Measurements from ENCODE around the gene IRF2.

The IRF2 gene

DNA sequence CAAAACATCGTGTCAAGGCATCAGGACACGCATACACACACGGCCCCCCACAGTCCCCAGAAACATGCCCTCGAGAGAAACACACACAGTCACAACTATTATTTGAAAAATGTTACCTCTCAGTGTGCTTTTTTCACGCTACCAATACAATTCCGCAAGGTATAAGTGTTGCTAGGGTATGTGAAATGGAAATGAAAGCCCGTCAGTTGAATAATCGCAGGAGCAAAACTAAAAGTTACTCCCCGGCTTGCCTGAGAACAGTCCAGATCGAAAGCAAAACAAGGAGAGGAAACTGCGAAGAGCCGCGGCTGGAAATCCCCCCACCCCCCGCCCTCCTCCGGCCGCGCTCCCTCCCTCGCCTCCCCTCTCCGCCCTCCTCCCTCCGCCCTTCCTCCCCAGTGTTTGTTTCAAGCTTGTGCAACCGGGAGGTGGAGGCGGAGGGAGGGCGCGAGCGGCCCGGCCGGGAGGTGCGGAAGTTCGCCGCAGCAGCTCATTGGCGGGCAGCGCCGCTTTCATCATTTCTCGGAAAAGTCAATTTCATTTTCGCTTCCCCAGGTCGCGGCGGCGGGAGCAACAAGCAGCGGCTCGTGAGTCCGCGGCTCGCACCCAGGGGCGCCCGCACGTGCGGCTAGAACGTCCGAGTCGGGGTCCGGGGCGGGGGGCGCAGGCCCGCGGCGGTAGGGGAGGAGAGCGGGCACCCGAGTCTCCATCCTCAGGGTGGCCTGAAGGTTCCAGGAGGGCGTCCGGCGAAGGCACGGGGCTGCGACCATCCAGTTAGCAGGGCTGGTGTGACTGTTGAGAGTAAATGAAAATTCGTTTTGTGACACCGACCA is at the start of gene IRF2:
IRF2 (minus strand) TSS at position 288 of the 833 bp plus-strand sequence. CDS start 45,486 bp downstream, outside the sequence.
- DNase-seq (ENCODE audit: low spot score) = peak; percentile 80
- no peak for FAIRE-seq

DNA sequence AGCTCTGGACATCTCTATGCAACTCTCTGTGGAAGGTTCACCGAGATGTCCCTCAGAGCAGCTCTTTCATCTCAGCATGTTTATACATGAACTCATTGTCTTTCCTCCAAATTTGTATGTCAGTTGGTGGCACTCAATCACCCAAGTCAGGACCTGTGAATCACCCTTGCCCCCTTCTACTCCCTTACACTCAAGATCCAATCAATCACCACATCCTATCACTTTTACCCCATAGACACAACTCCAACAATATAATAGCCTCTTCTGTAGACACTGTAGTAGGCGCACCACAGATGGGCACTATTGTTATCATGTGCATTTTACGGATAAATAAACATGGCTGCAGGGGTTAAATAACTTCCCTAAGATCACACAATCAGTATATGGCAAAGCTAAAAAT is 41.3 kb upstream of the IRF2 start:
- DNase-seq (ENCODE audit: low spot score) (no peak), FAIRE-seq (no peak)

DNA sequence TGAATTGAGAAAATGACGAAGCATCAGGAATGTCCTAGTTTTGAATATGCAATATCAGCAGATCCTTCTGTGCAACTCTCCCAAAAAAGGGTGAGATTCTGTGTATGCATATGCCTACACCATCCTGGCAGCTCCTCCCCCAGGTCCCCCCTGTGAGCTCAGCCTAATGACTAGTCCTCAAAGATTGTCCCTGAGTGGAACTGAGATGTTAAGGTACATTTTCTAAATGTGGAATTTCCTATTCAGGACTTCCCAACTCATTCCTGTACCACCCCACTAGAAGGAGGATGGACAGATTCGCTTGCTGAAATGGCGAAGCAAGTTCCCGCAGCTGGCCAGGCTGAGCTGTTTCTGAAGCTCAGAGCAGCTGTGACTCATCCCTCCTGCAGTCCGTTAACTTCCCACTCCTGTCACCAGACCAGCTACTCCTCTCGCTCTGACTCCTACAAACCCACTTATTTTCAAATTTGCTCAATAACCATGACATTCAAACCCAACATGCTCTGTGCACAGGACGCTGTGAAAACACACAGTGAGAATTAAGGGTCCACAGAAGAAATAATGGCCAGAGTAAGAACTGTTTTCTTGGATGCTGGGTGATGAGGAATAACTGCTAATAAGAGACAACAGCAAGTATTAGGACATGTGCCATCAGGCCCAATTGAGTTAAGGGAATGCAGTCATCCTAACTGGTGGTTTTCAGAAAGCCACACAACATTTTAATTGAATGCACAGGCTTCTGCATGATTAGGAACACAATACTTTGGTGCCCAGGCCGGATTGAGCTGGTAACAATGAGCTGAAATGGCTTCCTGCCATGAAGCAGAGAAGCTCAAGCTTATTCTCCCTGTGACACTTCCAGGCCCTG is 40.0 kb upstream of the IRF2 start:
- FAIRE-seq (peak; percentile 20), DNase-seq (ENCODE audit: low spot score) (peak; percentile 57)

DNA sequence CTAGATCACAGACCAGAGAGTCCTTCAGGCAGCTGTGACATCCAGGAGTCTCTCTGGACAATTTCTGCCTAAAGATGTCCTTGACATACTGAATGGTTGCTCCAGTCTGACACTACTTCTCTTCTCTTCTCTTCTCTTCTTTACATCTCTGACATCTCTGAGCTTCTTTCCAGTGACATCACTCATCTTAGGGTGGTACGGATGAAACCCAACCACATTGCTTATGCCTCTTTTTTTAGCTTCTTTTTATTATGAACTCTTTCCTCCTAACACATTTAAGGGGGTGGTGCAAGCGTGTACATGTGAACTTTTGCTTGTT is 39.4 kb upstream of the IRF2 start:
- FAIRE-seq (no peak), DNase-seq (ENCODE audit: low spot score) (no peak)

DNA sequence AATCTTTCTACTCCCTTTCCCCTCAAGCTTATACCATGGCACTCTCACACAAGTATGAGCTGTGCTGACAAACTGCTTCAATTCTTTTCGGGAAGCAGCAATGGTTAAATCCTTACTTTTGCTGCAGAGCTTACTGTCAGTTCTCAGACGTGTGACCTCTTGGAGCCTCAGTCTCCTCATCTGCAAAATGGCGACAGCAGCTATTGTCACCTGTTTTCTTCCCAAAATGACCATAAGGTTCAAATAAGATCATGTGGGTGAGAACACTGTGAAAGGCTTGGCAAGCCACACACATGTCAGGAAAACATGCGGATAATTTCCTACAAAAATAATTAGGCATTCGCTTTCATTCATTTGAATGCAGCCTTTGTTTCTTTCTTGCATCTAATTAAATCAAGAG is 36.8 kb upstream of the IRF2 start:
- no peak for FAIRE-seq

DNA sequence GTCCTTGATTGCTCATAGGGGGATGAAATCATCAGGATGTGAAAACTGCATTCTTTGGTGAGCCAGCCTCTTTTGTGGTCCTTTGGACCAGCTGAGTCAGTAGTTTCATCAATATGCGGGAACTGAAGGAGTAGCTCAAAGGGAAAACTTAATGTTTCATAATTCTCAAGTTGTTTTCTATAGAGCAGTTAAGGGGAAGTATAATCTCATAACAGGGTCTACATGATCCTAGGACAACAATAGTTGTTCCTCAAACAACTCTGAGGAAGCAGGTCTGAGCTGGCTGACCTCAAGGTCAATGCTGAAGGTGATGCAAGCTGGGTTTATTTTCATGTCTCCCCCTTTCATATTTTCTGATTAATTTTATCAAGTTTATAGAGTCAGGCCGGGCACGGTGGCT is 36.1 kb upstream of the IRF2 start:
- DNase-seq (ENCODE audit: low spot score) (no peak), FAIRE-seq (no peak)

More for the DNA sequence above, 36.8 kb upstream of the IRF2 start:
- no peak for DNase-seq (ENCODE audit: low spot score)

DNA sequence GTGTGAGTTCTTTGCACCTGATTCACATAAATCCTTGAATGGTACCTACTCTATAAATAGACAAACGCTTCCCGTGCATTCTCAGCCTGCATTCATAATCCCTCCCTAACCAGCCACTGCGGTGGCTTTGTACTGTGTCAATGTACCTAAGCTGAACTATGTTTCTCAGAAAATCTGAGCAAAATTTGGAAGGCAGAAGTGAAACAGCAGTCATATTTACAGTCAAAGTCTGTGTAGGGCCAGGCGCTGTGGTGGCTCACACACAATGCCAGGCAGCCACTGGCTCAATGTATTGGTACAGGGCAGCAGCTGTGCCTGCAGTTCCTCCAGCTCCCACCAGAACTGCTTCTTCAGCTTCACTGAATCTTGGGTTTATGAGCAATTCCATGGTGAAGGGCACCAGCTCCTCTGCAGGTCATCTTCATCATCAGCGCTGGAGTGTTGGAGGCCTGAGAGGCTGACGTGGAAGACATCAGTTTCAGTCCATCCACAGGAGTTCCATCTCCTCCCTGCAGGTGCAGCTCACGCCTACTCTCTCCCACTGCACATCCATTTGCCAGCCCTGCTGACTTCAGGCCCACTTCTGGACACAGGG is 32.3 kb upstream of the IRF2 start:
- FAIRE-seq (no peak), DNase-seq (ENCODE audit: low spot score) (no peak)

DNA sequence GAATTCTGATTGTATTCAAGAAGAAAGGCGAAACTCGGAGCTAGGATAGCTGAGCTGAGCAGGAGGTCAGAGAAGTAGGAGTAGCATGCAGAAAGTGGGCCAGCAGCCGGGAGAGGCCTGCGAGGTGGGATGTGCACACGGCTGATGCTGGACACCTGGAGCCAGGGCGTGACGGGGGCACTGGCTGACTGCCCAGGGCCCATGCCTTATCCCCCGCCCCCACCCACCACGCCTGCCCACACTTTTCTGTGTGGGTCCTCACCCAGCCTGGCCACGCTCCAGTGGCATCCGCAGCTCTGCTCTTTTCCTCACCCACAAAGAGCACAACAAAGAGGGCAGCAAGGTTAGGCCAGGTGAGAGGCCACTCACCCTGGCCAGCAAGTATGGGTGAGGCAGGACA is 30.0 kb upstream of the IRF2 start:
- DNase-seq (ENCODE audit: low spot score) (no peak), FAIRE-seq (no peak)

DNA sequence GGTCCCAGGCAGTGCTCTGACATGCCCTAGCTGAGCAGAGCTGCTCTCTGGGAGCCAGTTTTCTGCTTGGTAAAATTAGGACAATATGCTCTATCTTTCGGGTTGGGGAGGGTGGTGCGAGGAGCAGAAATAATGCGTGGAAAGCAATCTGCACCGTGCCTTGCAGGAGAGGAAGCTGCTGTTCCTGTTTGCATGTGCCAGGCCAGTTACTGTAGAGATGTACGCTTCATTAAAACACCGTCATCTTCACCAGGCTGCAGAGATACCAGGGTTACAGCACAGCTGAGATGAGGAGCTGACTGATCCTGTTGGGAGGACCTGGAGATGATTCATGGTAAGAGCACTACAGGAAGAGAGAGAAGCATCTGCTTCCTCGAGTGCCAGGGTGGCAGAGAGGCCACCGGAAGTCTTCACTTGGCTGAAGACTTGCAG is 29.5 kb upstream of the IRF2 start:
- no peak for DNase-seq (ENCODE audit: low spot score)
- no peak for FAIRE-seq

DNA sequence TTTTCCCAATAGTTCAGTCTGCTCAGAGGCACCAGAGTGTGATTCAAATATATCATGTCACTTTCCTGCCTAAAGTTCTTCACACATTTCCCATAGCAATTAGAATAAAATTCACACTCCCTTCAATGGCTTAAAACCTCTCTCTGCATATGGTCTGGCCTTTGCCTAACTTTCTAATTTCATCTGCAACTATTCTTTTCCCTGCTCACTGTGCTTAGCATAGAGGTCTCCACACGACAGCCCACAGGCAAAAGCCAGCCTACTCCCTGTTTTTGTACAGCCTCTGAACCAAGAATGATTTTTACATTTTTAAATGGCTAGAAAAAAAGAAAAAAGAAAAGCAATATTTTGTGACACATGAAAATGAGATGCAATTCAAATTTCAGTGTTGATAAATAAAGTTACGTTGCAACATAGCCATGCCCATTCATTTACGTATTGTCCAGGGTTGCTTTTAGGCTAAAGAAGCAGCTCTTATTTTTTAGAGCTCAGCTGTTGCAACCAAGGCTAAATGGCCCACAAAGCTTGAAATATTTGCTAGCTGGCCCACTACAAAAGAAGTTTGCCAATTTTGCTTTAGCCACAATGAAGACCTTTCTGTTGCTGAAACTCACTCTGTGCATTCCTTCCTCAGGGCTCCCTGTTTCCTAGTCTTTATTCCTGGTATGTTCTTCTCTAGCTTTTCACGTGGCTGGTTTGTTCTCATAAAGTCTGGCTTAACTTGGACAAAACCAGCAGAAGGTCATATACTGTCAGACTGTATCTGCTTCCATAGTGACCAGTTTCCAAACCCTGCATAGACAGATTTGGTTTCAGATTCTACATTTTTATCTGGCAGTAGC is 26.6 kb upstream of the IRF2 start:
- no peak for DNase-seq (ENCODE audit: low spot score)
- no peak for FAIRE-seq

DNA sequence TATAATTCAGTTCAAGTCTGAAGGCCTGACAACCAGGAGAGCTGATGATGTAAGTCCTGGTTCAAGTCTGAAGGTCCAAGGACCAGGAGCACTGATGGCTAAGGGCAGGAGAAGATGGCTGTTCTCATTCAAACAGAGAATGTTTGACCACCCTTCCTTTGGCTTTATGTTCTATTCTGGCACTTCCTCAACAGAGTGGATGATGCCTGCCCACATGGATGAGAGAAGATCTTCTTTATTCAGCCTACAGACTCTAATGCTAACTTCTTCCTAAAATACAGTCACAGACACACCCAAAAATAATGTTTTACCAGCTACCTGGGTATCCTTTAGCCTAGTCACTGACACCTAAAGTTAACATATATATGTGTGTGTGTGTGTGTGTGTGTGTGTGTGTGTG is 25.6 kb upstream of the IRF2 start:
- FAIRE-seq (no peak), DNase-seq (ENCODE audit: low spot score) (no peak)

DNA sequence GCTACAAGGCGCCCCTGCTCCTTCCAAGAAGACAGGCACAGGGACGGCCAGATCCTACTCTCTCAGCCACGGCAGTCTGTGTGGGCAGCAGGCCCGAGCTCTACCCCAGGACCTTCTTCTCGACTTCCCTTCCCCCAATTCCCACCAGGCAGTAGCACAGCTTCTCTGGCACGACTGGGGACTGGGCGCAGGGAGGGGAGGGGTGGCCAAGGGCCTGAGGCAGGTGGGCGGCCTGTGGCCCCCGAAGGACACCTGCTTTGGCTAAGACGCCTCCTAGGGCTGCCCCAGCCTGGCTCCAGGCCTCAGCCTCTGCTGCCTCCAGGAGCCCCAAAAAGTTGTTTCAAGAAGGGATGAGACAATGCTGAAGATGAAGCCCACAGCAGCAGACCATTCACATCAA is 24.2 kb upstream of the IRF2 start:
- FAIRE-seq = no peak
- DNase-seq (ENCODE audit: low spot score) = no peak

DNA sequence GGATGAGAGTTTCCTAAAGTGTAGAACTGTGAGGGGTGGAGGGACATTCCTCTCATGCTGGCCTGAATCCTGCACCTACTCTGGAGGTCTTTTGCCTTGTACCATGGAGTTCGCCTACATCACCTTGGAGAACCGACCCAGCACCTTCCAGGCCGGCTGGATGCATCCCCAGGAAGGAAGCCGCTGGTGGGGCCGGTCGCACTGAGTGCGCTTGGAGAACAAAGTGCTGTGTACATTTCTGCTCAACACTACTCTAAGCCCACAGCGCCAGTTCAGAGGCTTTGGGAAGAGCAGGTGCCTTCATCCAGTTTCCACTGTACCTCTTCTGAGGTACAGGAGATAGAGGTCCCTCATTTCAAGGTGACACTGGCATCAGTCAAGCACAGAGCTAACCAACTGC is 15.4 kb upstream of the IRF2 start:
- no peak for FAIRE-seq
- no peak for DNase-seq (ENCODE audit: low spot score)

DNA sequence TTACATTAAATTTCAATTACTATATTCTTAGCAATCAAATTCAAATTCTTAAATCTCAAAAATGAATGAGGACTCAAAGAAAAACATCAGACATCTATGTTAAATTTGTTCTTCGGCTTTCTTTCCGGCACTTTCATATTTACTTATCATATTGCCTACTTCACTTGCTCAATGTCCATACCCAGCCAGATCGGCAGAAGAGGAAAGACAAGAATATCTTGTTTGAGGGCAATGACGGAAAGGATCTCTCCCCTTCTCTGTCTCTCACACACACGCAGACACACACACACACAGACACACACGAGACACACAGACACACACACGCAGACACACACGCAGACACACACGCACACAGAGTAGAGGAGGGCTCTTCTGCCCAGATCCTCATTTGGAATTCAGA is 13.2 kb upstream of the IRF2 start:
- FAIRE-seq = no peak
- DNase-seq (ENCODE audit: low spot score) = no peak

DNA sequence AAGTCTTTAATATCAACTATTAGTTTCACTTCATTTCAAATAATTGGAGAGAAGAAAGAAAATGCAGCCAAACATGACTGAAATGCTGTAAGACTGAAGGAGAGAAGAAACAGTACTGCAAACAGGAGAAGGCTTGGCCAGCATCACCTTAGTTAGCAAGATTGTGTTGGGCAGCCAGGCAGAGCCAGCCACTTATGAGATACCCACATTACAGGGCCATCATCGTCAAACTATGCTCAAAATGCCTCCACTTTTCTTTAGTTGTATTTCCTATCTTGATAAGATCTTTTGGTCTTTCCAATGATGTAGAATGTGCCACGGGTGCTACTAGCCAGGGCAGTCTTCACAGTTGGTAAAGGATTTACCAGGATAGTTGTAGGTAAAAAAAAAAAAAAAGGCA is 10.9 kb upstream of the IRF2 start:
- FAIRE-seq (no peak), DNase-seq (ENCODE audit: low spot score) (no peak)

DNA sequence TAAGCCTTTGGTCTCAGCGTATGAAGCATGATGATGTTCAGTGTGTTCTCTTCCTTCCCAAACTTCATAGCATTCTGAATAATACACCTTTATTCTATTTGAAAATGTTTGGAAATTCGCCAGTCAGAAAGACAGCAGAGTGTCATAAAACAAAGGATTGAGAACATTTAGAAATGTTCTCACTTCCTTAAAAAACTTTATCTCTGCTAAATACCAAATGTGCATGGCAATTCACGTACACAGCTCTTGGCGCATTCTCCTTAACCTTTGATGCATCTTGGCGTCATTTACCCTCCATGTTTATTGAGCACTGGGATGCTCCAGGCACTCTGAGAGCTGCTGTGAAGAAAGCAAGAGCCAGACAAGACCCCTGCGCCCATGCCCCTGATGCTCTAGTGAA is 7.2 kb upstream of the IRF2 start:
- DNase-seq (ENCODE audit: low spot score) (no peak), FAIRE-seq (no peak)

DNA sequence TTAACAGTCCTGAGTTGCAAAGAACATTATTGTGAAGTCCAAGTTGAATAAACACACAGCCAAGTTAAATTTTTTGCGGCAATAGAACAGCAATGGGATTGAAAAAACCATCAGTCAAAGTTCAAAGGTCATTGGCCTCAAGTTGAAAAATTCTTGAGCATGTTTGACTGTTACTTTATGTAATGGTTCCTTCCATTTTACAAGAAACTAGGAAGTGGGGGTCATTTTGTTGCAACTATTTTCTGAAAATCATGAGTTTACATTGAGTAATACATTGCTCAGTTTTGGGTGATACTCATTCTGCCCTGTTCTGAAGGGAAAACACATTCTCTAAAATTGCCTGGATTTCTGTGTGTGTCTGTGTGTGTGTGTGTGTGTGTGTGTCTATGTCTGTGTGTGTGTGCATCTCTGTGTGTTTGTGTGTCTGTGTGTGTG is 5.2 kb upstream of the IRF2 start:
- DNase-seq (ENCODE audit: low spot score) (no peak), FAIRE-seq (no peak)

DNA sequence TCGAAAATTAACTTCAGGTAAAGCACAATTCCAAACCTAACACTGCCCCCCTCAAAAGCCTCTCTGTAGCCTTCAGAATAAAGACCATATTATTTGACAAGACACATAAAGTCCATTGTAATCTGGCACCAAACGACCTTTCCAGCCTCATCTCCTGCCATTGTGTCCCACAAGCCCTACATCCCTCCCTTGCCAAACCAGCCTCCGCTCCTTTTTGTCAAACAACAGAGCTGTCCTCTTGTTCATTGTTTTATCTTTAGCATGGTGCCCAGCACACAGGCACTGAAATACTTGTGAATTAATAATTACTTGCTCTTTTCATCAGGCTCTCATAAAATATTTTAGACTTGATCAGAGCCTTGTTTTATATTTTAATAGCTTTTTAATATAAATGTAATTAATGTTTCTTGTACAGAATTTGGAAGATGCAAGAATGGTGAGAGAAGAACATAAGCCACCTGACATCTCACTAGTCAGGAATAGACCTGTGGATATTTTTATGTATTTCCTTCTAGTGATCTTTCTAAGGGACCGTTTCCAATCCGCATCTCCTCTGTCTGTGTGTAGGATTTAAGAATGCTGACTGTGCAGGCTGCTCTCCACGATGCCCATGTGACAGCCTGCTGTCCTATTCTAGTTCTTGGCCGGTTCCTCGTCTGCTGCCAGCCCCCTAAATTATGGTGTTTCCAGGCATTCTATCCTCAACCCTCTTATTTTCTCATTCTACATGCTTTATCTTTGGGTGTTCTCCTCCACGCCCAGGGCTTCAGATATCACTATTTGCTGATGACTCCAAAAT is 3.0 kb upstream of the IRF2 start:
- DNase-seq (ENCODE audit: low spot score) (no peak), FAIRE-seq (no peak)

DNA sequence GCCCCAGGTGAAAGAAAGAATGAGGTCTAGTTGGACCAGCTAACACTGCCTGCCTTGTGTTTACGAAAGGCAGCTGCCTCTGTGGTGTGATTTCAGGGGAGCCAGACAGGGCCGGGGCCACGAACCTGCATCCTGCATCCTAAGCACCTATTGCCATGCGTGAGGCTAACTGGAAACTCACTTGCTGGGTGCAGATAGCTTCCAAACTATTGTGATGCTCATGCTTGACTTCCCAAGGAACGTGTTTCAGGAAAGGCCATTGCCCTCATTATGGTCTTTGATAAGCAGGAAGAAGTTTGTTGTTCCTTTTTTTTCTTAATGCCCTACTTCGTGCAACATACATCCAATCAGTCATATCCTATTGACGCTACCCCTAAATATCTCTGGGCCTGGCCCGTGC is 2.3 kb upstream of the IRF2 start:
- DNase-seq (ENCODE audit: low spot score) (no peak), FAIRE-seq (no peak)

DNA sequence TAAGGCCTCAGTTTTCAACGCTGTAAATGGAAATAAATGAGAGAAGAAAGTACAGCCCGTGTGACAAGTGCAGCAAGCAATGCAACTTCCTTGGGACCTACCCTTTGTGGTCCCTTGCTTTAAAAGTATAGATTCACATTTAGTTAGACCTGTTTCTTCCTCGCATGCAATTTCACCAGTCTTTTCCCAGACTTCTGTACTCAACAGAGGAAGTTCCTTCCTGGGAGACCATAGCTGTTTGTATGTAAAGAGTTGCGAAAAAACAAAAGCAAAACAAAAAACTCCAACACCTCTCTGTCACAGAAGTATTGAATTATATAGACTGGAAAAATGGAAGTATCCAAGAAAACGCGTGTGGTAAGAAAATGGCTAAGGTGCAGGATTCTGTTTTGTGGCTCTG is 1.1 kb upstream of the IRF2 start:
- FAIRE-seq (no peak), DNase-seq (ENCODE audit: low spot score) (no peak)

DNA sequence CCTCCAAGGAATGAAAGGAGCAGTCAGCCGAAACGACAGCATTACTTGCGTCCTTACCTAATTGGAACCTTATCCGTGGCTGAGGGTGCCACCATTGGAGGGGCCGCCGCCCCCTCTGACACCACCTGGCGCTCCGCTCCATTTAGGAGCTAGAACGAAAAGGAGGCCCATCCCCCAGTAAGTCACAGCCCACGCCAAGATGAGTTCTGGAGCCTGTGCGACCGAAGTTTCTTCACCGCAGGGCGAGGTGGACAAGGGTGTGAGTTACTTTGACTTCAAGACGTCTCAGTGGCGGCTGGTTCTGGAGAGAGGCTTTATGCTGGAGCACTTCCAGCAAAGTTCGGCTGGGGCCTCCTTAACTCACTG is 729 bp upstream of the IRF2 start:
- DNase-seq (ENCODE audit: low spot score) (no peak), FAIRE-seq (no peak)
